Measurements from ENCODE around the gene PDE10A.
"Not testable (repeated sequence)": the region's sequence is repeated elsewhere in the genome, so short reads cannot be mapped to it uniquely, and the experiment has no call there.

PDE10A gene

DNA sequence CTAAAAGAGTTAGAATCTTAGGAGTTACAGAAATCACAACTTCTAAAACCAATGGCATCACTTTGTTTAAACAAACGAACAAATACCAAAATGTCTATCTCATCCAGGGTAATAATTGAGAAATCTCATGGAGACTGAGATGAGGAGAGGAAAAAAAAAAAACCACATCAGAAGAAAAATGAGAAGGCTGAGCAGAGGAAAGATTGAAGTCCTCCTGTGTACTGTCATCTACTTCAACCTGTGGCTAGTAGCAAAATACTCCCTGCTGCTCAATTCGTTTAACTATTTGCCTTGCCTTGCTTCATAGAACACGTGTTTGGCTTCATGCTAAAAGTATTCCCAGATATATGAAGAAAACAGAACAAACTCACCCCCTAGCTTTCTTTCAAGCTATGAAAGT, 143.7 kb downstream of the PDE10A start:
- no peak for DNase-seq

DNA sequence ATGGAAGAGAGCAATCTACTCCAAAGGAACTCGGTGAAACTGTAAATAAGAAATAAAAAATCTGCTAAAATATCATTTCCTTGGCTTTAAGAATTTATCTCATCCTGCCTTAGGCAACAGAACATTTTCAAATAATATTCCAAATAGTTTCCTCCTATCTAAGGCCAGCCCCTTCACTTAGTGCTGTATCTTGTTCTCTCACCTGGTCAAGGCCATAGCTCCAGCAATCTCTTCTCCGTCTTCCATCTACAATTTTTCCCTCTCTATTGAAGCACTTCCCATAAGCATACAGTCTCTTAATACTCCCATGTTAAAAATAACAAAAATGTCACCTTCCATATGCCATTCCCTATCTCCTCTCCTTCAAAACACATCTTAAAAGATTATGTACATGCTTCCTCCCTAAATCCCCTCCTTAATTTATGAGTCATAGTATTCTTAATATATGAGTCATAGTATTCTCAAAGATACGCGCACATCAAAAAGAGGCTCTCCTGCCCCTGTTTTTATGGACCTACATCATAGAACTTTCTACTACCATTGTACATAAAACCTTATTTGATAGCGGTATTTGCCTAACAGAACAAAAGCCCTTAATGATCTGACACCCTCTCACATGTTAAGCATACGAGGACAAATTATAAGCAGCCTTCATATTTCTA, 146.9 kb downstream of the PDE10A start:
- no peak for DNase-seq

DNA sequence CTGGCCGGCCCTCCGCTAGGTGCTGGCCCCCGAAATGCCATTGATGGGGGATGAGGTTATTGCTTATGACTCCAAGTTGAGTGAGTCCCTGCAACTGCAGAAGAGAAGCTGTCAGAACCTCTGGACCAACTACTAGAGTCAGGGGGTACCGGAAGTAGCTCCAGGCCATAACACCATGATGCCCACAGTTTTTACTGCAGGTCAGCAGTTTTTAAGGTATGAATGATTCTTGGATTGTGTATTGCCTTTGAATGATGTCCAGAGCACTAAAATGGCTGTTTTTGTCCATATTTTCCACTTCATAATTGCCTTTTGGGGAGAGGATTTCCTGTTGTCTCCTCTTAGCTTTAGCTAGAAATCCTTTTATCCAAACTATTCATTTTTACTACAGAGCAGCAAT, 148.4 kb downstream of the PDE10A start:
- no peak for DNase-seq

DNA sequence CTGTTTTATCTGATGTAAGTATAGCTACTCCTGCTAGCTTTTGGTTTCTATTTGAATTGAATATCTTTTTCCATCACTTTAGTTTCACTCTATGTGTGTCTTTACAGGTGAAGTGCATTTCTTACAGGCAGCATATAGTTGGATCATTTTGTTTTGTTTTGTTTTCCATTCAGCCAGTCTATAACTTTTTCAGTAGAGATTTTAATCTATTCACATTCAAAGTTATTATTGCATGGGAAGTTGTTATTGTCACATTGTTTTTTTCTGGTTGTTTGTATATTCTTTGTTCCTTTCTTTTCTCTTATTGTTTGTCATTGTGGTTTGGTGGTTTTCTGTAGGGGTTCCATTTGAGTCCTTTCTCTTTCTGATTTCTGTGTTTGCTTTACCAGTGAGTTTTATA, 151.2 kb downstream of the PDE10A start:
- DNase-seq = no peak

DNA sequence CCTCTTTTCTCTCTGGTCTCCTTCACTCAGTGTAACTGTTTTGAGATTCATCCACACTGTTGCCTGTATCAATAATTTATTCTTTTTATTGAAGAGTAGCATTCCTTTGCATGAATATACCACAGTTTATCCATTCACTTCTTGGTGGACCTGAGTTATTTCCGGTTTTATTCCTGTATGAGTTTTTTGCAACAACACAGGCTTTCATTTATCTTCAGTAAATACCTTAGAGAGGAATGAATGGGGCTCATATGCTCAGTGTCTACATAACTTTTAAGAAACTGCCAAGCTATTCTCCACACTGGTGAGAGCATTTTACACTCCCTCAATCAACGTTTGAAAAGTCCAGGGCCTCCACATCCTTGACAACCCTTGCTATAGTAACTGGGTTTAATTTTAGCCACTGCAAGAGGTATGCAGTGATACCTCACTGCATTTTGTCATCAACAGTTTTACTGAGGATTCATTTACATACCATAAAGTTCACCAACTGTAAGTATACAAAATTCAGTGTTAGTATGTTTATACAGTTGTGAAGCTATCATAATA, 154.6 kb downstream of the PDE10A start:
- DNase-seq = no peak

DNA sequence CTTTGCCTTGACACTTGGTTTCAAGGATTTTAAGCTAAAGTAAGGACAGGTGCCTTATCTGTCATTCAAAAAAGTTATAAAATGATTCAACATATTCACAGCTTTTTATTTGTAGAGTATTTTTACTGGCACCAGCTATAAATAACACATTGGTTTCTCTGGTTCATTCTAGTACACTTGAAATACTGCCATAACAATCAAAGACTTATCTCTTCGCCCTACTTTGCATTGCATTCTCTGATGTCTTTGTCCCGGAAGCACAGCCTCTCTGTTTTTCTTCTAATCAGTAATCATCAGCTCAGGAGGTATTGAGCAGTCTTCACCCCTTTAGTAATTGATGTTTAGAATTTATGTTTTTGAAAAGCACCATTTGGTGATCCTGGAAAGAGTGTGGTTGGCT, 156.4 kb downstream of the PDE10A start:
- DNase-seq = no peak

DNA sequence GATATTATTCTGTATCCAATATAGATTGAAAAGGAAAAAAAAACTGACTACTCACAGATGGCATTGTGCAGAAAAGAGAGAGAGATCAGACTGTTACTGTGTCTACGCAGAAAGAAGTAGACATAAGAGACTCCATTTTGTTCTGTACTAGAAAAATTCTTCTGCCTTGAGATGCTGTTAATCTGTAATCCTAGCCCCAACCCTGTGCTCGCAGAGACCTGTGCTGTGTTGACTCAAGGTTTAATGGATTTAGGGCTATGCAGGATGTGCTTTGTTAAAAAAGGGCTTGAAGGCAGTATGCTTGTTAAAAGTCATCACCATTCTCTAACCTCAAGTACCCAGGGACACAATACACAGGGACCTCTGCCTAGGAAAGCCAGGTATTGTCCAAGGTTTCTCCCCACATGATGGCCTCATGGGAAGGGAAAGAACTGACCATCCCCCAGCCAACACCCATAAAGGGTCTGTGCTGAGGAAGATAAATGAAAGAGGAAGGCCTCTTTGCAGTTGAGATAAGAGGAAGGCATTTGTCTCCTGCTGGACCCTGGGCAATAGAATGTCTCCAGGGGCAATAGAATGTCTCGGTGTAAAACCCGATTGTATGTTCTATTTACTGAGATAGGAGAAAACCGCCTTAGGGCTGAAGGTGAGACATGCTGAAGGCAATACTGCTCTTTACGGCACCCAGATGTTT, 162.7 kb downstream of the PDE10A start:
- not testable (repeated sequence) for DNase-seq

DNA sequence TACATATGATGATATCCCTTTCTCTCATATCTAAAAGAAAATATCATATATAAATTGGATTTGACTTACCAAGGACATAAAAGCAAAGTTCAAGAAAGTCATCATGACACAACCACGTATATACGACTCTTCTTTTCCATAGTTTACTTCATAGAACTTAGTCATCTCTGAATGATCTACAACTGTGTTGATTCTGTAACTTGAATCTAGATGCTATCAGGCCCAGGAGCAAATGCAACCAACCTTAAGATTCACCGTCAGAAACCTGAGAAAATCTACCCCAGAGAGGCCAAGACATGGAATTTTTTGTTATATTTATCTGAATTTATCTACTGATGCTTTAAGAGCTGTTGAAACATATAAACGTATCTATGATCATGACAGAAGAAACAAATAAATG, 165.6 kb downstream of the PDE10A start:
- DNase-seq = no peak

DNA sequence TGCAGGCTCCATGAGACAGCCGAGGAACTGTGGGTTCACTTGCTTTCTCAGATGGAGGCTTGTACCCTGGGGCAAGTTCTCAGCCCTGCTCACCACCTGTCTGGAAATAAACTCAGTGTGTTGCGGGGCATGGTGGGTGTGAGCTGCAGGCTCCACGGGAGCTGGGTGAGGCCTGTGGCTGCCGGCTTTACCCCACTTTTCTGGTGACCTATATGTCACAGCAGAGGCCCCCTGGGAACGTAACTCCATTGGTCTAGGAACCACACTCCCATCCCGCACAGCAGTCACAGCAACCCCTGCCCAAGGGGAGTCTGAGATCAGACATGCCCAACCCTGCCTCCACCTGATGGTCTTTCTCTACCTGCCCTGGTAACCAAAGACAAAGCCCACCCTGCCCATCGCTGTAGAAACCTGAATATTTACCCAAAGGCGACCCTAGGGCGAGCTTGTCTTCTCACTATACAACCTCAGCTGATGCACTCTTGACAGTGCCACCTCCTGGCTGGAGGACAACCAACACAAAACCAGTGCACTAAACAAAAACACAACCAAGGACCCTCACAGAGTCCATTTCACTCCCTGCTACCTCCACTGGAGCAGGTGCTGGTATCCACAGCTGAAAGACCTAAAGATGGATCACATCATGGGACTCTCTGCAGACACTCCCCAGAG, 174.3 kb downstream of the PDE10A start:
- no peak for DNase-seq

DNA sequence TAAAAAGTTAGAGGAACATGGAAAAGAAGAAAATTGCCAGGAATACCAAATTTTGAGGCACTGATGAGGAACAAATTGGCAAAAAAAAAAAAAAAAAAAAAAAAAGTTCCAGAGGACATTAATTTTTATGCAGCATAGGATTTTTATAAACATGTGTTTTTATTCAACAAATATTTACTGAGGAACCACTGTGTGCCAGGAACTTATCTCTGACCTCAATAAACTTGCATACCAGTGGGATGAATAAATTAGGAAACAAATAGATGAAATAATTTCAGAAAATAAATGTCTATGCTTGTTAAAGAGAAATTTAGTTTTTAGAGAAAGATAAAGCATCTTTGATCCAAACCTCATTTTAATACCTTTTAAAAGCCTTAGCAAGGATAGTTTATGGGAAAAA, 175.1 kb downstream of the PDE10A start:
- no peak for DNase-seq

DNA sequence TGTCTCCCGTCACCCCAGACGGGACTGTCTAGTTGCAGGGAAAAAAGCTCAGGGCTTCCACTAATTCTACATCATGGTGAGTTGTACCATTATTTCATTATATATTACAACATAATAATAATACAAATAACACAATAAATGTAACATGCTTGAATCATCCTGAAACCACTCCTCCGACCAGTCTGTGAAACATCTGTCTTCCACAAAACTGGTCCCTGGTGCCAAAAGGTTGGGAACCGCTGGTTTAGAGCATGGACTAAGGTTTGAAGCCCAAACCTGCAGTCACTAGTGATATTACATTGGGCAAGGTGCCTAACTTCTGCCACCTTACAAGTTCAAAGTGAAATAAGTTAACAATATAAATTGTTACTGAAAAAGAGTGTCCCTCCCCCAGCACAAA, 175.7 kb downstream of the PDE10A start:
- no peak for DNase-seq

DNA sequence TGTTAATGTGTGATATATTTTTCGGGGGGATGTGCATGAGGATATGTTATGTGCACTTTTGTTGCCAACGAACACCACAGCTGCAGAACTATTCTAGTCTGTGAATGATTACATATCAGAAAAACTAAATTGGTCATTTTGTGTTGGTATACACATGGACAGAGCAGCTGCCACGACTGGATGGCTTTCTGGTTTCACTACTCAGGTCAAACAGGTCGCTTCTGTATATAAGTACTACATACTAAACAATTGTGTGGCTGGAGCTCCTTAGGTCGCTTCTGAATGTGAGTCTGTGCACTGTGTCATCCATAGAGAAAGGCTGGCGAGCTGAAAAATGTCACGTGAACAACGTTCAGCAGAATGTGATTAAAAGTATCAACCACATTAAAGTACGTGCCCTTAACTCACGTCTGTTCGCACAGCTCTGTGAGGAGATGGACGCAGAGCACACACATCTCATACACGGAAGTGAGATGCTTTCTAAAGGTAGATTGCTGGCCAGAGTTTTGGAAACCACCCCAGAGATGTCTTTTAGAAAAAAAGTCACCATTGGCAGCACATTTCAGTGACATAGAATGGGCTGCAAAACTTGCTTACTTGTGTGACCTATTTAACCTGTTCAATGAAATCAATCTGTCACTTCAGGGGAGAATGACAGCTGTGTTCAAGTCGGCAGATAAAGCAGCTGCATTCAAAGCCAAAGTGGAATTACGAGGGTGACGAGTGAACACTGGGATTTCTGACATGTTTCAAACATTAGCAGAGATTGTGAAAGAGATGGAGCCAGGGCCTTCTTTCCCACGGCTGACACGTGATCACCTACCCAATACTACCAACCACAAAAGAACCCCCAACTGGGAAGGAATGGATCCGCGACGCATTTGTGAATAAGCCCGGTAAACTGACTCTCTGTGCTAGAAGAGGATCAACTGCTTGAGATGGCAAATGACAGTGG, 176.6 kb downstream of the PDE10A start:
- DNase-seq = no peak

DNA sequence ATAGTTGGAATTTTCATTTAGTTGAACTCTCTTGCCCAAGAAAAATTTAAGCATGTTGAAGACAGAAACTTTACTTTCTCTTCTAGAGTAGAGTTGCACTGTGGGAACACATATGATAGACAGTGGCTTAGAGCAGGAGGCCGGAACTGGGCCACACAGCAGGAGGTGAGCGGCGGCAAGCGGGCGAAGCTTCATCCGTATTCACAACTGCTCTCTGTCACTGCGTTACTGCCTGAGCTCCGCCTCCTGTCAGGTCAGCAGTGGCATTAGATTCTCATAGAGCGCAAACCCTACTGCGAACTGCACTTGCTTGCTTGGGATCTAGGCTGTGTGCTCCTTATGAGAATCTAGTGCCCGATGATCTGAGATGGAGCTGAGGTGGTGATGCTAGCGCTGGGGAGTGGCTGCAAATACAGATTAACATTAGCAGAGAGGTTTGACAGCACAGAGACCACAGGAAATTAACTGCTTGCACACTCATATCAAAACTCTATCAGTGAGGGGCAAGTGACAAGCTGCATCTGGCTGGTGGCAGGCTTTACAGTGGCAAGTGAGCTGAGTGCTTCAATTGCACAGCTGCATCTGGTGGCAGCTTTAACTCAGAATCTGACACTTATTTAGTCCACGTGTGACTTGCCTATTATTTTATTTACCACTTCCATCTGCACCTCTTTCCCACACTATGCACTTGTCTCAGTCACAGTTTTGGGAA, 178.7 kb downstream of the PDE10A start:
- DNase-seq = no peak

DNA sequence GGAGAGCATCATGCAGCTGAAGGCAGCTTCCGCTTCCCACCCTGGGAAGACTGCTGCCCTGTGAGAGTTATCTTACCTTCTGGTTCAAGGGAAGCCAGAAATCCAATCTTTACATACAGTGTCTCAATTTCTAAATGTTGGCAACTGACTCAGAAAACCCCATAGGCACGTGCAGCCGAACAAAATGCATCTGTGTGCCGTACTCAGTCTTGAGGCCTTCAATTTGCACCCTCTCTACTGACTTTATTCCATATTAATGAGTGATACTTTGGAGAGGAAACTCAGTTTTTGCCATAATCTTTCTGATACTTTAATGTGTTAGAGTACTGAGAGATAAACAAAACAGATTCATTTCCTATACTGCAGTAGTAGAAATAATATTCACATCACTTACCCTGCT, 181.1 kb downstream of the PDE10A start:
- DNase-seq = no peak

DNA sequence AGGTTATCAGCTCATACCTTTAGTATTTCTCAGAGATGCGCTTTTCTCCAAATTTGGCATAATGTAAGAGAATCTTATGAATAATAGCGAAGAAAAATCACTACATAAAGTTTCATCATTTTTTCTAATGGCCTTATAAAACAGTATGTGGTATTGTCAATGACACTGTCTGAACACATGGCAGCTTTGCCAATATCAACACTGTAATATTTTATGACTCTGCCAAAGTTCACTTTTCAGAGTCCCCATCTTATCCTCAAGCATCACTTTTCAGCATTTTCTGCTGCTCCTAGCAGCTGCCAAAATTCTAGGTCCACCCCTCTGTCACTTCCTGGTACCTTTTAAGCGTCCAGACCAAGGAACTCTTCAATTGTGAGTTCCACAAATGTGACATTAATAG, 182.1 kb downstream of the PDE10A start:
- DNase-seq = no peak

DNA sequence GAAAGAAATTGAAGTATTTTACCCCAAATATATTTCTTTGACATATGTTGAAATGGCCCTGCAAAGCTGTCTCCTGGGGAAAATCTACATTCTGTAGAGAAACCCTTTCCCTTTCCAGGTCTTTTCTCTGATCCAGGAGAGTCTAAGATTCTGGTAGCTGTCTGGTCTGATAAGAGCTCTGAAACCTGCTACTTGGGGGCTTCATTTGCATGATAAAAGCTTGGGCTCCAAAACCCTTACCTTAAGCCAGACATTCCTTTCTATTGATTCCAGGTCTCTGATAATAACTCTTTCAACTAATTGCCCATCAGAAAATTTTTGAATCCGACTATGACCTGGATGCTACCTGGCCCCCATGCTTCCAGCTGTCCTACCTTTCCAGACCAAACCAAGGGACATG, 184.5 kb downstream of the PDE10A start:
- no peak for DNase-seq

DNA sequence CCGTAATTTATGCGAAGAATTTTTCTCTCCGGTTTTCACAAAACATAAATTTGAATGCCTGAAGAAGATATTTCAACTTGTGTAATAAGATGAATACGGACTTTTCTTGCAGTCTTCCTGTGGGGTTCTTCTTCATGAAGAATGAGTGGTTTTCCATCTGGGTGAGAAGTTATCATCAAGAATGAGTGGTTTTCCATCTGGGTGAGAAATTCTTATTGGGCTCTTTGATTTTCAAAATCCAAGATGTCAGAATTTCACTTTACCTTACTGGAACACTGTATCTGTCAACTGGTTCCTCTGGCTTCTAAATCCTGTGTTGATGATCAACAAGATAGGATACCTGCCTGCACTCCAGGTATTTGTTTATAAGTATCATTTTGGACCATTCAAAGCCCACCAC, 193.6 kb downstream of the PDE10A start:
- no peak for DNase-seq

DNA sequence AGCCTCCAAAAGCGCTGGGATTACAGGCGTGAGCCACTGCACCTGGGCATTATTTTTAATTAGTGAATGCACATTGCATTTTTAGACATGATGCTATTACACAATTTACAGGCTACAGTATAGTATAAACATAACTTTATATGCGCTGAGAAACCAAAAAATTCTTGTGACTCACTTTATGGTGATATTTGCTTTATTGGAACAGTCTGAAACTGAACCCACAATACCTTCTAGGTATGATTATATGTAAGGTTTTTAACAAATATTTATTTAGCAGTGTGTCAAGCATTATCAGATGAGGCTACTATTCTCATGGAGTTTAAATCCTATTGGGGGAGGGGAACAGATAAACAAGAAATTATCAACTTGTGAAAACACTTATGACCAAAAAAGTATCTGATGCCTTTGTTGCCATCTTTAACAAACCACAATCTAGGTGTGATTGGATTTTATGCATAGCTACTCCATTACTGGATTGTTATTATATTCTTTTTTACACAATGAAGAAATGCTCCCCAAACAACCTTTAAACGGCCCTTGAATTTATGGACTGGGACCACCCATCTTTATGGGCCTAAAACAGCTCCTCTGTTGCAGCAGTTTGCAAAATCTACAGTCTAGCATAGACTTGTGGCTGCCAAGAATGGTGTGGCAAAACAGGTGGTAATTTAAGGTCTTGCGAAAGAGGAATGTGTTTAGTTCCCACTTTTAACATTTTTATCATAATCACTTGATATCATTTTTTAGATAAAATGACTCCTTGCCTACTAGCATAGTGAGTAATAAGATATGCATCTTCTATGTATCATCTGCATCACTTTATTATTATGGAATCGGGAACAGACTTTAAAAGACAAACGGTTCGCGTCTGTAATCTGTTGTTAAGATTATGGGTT, 194.5 kb downstream of the PDE10A start:
- no peak for DNase-seq

DNA sequence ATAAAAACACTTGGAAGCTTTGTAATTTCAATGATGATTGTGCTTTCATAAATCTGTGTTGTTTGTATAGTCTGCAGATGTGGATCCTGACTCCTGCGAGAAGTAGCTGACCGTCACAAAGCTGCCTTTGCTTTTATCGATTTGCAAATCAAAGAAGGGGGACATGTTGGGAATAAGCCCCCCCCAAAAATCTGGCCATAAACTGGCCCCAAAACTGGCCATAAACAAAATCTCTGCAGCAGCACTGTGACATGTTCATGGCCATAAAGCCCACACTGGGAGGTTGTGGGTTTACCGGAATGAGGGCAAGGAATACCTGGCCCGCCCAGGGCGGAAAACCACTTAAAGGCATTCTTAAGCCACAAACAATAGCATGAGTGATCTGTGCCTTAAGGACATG, 199.5 kb downstream of the PDE10A start:
- DNase-seq = not testable (repeated sequence)

DNA sequence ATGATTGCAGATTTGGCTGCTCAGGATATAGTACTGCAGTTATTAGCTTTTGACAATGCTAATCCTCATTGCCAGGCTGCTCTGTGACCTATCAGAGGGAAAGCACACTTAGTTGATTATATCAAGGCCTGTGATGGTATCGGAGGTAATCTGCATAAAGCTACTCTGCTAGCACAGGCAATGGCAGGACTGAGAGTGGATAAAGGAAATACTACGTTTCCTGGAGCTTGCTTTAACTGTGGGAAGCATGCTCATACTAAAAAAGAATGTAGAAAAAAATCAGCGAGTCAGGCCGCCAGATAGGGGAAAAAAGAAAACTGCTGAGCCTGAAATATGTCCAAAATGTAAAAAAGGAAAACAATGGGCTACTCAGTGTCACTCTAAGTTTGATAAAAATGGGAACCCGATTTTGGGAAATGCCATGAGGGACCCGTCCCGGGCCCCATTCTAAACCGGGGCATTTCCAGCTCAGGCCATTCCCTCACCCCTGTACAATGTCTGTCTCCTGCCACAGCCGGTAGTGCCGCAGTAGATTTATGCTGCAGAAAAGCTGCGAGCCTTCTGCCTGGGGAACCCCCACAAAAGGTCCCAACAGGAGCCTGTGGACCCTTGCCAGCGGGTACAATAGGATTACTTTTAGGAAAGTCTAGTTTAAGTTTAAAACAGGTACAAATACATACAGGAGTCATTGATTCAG, 203.3 kb downstream of the PDE10A start:
- DNase-seq = not testable (repeated sequence)

All from activated gamma-delta T cell (primary cell).